Activated B cell treated with CpG ODN at 0.5 μM for 24 hours (primary cell): ENCODE measurements around the gene TRAPPC3. TPM values are rescaled to one million over a fixed set of nuclear protein-coding genes. Genes with fewer than 3 reads are reported as not detected.
A peak's percentile ranks its signal among the peaks of the same experiment; 100 is the strongest.

Experiments
- ATAC-seq: fragments of 200-7000 bp; cut with Tn5 transposase; one replicate; pipeline ENCODE4 v1.10.0; 2021; ENCODE audit warnings: low read depth, mild to moderate bottlenecking, moderate library complexity
- CTCF ChIA-PET: fragments of 350-600 bp; sonication (Branson Sonifier 250); formaldehyde crosslinking; loops from one replicate; lab custom pipeline; 2021; ENCODE audit warnings: antibody characterized with exemption; lab: Charles Lee
- POLR2A ChIA-PET: fragments of 350-600 bp; sonication (Branson Sonifier 250); formaldehyde crosslinking; loops from one replicate; lab custom pipeline; 2021; ENCODE audit warnings: antibody characterized with exemption; lab: Charles Lee
- DNase-seq: peaks from one replicate; pipeline ENCODE4 v3.0.0; 2022
- H3K27ac Mint-ChIP-seq: one replicate; pipeline ENCODE4 v1.8.0; 2020; ENCODE audit warnings: mixed read lengths
- H3K27me3 Mint-ChIP-seq: one replicate; pipeline ENCODE4 v1.8.0; 2021; ENCODE audit warnings: mixed read lengths
- H3K36me3 Mint-ChIP-seq: one replicate; pipeline ENCODE4 v1.8.0; 2021; ENCODE audit warnings: low read depth, mixed read lengths
- H3K4me1 Mint-ChIP-seq: one replicate; pipeline ENCODE4 v1.8.0; 2021; ENCODE audit warnings: mixed read lengths
- H3K4me3 Mint-ChIP-seq: one replicate; pipeline ENCODE4 v1.8.0; 2020; ENCODE audit warnings: mild to moderate bottlenecking, mixed read lengths
- H3K9me3 Mint-ChIP-seq: one replicate; pipeline ENCODE4 v1.8.0; 2020; ENCODE audit warnings: mixed read lengths
- intact Hi-C: fragments of 100-400 bp; cut with micrococcal nuclease; formaldehyde crosslinking; loops from one replicate; pipeline ENCODE4 v1.15.1; 2024
- total RNA-seq: library from RNA; stranded (reverse); gene quantifications from 2 replicates; pipeline ENCODE4 v1.2.3, GENCODE V29; 2022
- TF ChIP-seq, protein P1 (sequence below): fragments of 200-600 bp; IDR thresholded peaks from one replicate; pipeline ENCODE4 v1.8.0; 2022; ENCODE audit warnings: antibody characterized with exemption, mild to moderate bottlenecking

The TRAPPC3 gene
- total RNA-seq, 1 donor from 2014 or later, result 48.5 TPM

- peak overlapping the region; percentile 41 for H3K27ac Mint-ChIP-seq
- H3K36me3 Mint-ChIP-seq, result peaks cover 10% of the 10 kb centered on the region
- H3K9me3 Mint-ChIP-seq, result no peaks in the 10 kb centered on the region
- H3K4me3 Mint-ChIP-seq, result no peak overlapping the region
- no peaks in the 10 kb centered on the region for H3K27me3 Mint-ChIP-seq
- TF ChIP-seq, protein P1, sequence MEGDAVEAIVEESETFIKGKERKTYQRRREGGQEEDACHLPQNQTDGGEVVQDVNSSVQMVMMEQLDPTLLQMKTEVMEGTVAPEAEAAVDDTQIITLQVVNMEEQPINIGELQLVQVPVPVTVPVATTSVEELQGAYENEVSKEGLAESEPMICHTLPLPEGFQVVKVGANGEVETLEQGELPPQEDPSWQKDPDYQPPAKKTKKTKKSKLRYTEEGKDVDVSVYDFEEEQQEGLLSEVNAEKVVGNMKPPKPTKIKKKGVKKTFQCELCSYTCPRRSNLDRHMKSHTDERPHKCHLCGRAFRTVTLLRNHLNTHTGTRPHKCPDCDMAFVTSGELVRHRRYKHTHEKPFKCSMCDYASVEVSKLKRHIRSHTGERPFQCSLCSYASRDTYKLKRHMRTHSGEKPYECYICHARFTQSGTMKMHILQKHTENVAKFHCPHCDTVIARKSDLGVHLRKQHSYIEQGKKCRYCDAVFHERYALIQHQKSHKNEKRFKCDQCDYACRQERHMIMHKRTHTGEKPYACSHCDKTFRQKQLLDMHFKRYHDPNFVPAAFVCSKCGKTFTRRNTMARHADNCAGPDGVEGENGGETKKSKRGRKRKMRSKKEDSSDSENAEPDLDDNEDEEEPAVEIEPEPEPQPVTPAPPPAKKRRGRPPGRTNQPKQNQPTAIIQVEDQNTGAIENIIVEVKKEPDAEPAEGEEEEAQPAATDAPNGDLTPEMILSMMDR, result no peak
- intact Hi-C loops, result no loop called here
- H3K4me1 Mint-ChIP-seq, result peaks cover 67% of the 10 kb centered on the region
- ATAC-seq (no peak), DNase-seq (no peak)
- POLR2A ChIA-PET, result interaction anchor here (6.4 kb wide), 1 partner anchor 8 kb away, joined by 95 read pairs; no protein-coding TSS in a partner anchor
- CTCF ChIA-PET, result interaction anchor here (0.9 to 1.3 kb wide), 2 partner anchors 35 to 133 kb away, joined by 4 to 5 read pairs; no protein-coding TSS in a partner anchor
Measured at GRCh38 chr1:36153476-36153875, 4.2 kb upstream of the TRAPPC3 start.

DNA sequence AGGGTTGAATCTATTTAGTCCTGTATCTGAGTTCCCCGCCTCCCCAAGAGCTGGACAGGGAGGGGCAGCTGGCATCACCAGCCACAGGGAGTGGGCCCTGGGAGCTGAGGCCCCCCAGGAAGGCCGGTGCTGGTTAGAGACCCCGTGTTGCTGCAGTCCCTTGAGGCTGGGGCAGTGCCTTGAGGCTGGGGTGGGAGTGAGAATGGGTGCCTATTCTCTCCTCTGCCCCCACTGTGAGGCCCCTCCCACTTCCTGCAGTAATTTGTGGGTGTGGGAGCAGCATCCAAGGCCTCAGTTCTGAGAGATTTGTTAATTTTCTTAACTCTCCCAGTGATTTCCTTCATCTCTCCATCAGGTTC lies 2.5 kb upstream of the TRAPPC3 start:
- no peak for DNase-seq
- Mint-ChIP-seq H3K36me3 (peaks cover 9% of the 10 kb centered on the region), H3K4me1 (peaks cover 62% of the 10 kb centered on the region), H3K9me3 (no peaks in the 10 kb centered on the region), H3K27ac (peak overlapping the region; percentile 72), H3K27me3 (no peaks in the 10 kb centered on the region), H3K4me3 (no peak overlapping the region)
- ATAC-seq, result no peak
- ChIA-PET CTCF (interaction anchor here (1.2 to 4.6 kb wide), 4 partner anchors 9 to 134 kb away, joined by 3 to 115 read pairs (median 28); partner anchors contain the start of gene THRAP3), POLR2A (interaction anchor here (4.0 to 6.4 kb wide), 3 partner anchors 9 to 72 kb away, joined by 13 to 95 read pairs (median 62); partner anchors contain the start of gene THRAP3)
- TF ChIP-seq, protein P1, result no peak
- intact Hi-C loops, result no loop called here

GRCh38 chr1:36151134-36151844 lies 2.0 kb upstream of the TRAPPC3 start:
- Mint-ChIP-seq H3K27me3 (no peaks in the 10 kb centered on the region), H3K9me3 (no peaks in the 10 kb centered on the region), H3K27ac (peak overlapping the region; percentile 95), H3K36me3 (peaks cover 7% of the 10 kb centered on the region), H3K4me3 (peak overlapping the region; percentile 94), H3K4me1 (peaks cover 64% of the 10 kb centered on the region)
- TF ChIP-seq, protein P1, result no peak
- ChIA-PET CTCF (interaction anchor here (1.2 to 4.6 kb wide), 5 partner anchors 9 to 134 kb away, joined by 3 to 115 read pairs (median 48); partner anchors contain the start of gene THRAP3), POLR2A (interaction anchor here (2.2 to 6.4 kb wide), 6 partner anchors 10 to 235 kb away, joined by 6 to 95 read pairs (median 36); partner anchors contain the start of gene THRAP3)
- no peak for DNase-seq
- ATAC-seq, result no peak
- intact Hi-C loops, result no loop called here

DNA sequence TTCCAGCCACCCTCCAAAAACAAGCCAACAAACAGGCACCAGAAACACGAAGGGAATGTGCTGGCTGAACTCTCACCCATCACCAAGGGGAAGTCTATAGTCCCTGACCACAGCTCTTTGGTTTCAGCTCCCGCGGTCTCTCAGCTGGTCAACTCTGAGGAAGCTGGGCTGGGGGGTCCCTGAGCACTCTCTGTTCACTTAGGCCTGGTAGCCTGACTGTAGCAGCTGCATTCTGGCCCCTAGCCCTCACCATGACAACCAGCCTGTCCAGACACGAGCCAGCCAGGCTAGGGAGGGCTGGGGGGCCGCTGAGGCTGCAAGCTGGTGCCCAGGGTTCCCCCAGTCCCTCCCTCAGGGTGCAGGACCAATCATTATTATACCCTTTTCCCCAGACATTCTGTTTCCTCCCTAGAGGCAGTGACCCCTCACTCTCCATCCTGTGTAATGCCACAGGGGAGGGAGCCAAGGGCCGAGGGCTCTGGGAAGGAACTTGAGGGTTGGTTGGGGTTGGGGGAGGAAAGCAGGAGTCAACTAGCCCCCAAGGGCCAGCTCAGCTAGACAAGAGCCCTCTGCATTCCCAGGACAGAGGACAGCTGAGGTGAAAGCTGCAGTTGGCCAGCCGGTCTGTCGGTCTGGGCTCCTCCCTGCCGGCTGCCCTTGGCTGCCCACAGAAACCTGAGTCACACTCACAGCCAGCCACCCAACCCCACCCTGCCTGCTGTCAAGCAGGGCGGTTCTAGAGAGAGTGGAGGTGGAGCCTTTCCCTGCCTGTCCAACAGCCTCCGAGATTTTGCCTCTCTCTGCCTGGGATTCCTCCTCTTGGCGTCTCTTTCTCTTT lies 1.2 kb upstream of the TRAPPC3 start:
- POLR2A ChIA-PET, result interaction anchor here (0.6 to 6.4 kb wide), 23 partner anchors 11 to 550 kb away, joined by 3 to 95 read pairs (median 5); partner anchors contain the start of genes OSCP1 and THRAP3
- peaks cover 7% of the 10 kb centered on the region for H3K36me3 Mint-ChIP-seq
- no peaks in the 10 kb centered on the region for H3K27me3 Mint-ChIP-seq
- peaks cover 64% of the 10 kb centered on the region for H3K4me1 Mint-ChIP-seq
- H3K9me3 Mint-ChIP-seq, result no peaks in the 10 kb centered on the region
- H3K4me3 Mint-ChIP-seq, result peak overlapping the region; percentile 94
- CTCF ChIA-PET, result interaction anchor here (0.6 to 4.6 kb wide), 23 partner anchors 11 to 272 kb away, joined by 3 to 115 read pairs (median 4); partner anchors contain the start of genes LSM10 and THRAP3
- TF ChIP-seq, protein P1, result no peak
- peak overlapping the region; percentile 95 for H3K27ac Mint-ChIP-seq
- DNase-seq, result peak; percentile 60
- ATAC-seq, result peak; percentile 54
- intact Hi-C loops, result no loop called here
